ENCODE data around the gene STARD5.
A peak's percentile ranks its signal among the peaks of the same experiment; 100 is the strongest.

Gene STARD5

DNA sequence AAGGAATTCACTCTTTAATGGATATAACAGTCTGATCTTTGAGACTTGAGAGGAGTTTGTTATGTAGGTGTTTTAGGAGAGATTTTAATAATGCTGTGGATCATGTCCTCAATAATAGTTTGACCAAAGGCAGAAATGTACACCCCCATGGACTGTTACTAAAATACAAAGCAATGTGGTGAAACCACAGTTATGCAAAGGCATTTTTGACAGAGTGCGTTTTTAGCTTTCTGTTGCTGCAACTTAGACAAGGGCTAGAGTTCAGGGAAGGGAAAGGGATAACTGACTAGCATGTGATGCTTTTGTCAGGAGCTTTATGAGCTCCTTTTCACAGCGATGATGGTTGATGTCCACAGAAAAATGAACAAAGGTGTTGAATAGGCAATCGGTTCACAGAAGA lies 3.6 kb upstream of the STARD5 start:
- Histone ChIP-seq H4K20me1 (ENCODE audit: insufficient read depth, low read length, poor library complexity, severe bottlenecking) (no peaks in the 10 kb centered on the region), H2AFZ (ENCODE audit: low read length) (no peak overlapping the region), H3K9ac (ENCODE audit: low read depth, low read length, poor library complexity, severe bottlenecking) (no peak overlapping the region), H3K79me2 (ENCODE audit: insufficient read depth, low read length) (peaks cover 5% of the 10 kb centered on the region; the same call in 1 of the 2 replicates), H3F3A (ENCODE audit: low read depth) (no peaks in the 10 kb centered on the region), H3K4me2 (ENCODE audit: low read depth, low read length, poor library complexity, severe bottlenecking) (no peak overlapping the region), H3K4me1 (ENCODE audit: insufficient read depth, low read length, poor library complexity, severe bottlenecking) (peaks cover 11% of the 10 kb centered on the region), H3K4me3 (ENCODE audit: low read length, poor library complexity, severe bottlenecking) (no peak overlapping the region), H3K36me3 (ENCODE audit: insufficient read depth, low read length) (no peaks in the 10 kb centered on the region), H3K9me3 (ENCODE audit: insufficient read depth, low read depth, low read length) (no peaks in the 10 kb centered on the region), H3K9me2 (replicated peaks; ENCODE audit: low read depth, low read length) (no peaks in the 10 kb centered on the region), H3K27me3 (ENCODE audit: insufficient read depth, low read length, poor library complexity, severe bottlenecking) (no peaks in the 10 kb centered on the region)
- TF ChIP-seq, protein P1, sequence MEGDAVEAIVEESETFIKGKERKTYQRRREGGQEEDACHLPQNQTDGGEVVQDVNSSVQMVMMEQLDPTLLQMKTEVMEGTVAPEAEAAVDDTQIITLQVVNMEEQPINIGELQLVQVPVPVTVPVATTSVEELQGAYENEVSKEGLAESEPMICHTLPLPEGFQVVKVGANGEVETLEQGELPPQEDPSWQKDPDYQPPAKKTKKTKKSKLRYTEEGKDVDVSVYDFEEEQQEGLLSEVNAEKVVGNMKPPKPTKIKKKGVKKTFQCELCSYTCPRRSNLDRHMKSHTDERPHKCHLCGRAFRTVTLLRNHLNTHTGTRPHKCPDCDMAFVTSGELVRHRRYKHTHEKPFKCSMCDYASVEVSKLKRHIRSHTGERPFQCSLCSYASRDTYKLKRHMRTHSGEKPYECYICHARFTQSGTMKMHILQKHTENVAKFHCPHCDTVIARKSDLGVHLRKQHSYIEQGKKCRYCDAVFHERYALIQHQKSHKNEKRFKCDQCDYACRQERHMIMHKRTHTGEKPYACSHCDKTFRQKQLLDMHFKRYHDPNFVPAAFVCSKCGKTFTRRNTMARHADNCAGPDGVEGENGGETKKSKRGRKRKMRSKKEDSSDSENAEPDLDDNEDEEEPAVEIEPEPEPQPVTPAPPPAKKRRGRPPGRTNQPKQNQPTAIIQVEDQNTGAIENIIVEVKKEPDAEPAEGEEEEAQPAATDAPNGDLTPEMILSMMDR (conservative IDR thresholded peaks at IDR 0.05; ENCODE audit: low read length), result no peak
- TF ChIP-seq EZH2phosphoT487 (IDR thresholded peaks at IDR 0.05; ENCODE audit: borderline replicate concordance), result no peak

DNA sequence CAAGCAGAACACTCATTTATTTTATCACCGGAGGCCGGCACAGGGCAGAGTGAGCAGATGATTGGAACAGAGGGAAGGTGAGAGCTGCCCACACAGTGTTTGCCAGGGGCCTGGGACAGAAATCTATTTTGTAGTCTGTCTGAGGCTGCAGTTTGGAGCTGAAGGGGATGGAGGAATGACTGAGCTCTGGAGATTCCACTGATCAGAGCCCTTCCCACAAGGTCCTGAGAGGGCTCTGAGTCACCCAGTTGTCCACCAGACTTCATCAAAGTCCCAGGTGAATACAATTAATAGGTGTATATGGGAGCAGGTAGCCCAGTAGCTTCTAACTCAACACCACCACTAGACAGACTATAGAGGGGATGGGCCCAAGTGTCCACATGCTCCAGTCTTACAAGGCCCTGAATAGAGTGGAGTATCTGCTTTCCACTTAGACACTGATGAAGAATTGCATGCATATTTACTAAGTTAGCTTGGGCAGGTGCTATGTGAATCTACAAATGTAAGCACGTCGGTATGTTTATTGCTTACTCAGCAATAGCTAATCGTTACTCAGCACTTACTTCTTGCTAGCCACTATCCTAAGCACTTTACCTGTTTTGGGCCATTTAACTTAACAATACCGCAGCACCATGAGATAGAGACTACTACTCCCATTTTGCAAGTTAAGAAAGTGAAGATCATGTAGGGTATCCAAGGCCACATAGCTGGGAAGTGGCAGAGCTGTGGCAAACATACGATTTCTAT lies 2.7 kb upstream of the STARD5 start:
- no peaks in the 10 kb centered on the region for H3K27me3 ChIP-seq (ENCODE audit: insufficient read depth, low read length, poor library complexity, severe bottlenecking)
- TF ChIP-seq EZH2phosphoT487 (IDR thresholded peaks at IDR 0.05; ENCODE audit: borderline replicate concordance), result no peak
- H3K4me2 ChIP-seq (ENCODE audit: low read depth, low read length, poor library complexity, severe bottlenecking), result no peak overlapping the region
- no peaks in the 10 kb centered on the region for H3K9me3 ChIP-seq (ENCODE audit: insufficient read depth, low read depth, low read length)
- H3K4me3 ChIP-seq (ENCODE audit: low read length, poor library complexity, severe bottlenecking), result no peak overlapping the region
- H3K9me2 ChIP-seq (replicated peaks; ENCODE audit: low read depth, low read length), result no peaks in the 10 kb centered on the region
- H3K9ac ChIP-seq (ENCODE audit: low read depth, low read length, poor library complexity, severe bottlenecking), result no peak overlapping the region
- no peaks in the 10 kb centered on the region for H4K20me1 ChIP-seq (ENCODE audit: insufficient read depth, low read length, poor library complexity, severe bottlenecking)
- H3F3A ChIP-seq (ENCODE audit: low read depth), result no peaks in the 10 kb centered on the region
- no peaks in the 10 kb centered on the region for H3K36me3 ChIP-seq (ENCODE audit: insufficient read depth, low read length)
- no peak overlapping the region for H2AFZ ChIP-seq (ENCODE audit: low read length)
- H3K79me2 ChIP-seq (ENCODE audit: insufficient read depth, low read length), result peaks cover 5% of the 10 kb centered on the region; the same call in 1 of the 2 replicates
- H3K4me1 ChIP-seq (ENCODE audit: insufficient read depth, low read length, poor library complexity, severe bottlenecking), result peaks cover 11% of the 10 kb centered on the region

DNA sequence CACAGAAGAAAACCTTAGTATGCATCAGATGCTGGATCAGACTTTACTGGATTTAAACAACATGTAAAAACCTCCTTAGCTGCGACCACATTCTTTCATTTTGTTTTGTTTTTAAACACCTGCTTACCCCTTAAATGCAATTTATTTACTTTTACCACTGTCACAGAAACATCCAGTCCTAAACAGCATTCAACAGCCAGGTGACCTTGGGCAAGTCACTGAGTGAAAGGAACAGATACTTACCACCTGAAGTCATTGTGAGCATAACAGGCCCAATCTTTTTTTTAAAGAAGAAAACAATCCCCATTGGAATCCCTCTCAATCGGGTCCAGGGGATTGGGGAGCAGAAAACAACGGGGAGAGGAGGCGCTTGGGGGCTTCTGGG lies 390 bp downstream of the STARD5 start:
- H3K79me2 ChIP-seq (ENCODE audit: insufficient read depth, low read length), result peaks cover 5% of the 10 kb centered on the region; the same call in 1 of the 2 replicates
- peak overlapping the region; percentile 88 for H3K4me3 ChIP-seq (ENCODE audit: low read length, poor library complexity, severe bottlenecking)
- H3F3A ChIP-seq (ENCODE audit: low read depth), result no peaks in the 10 kb centered on the region
- H3K9ac ChIP-seq (ENCODE audit: low read depth, low read length, poor library complexity, severe bottlenecking), result peak overlapping the region; percentile 78
- H3K4me2 ChIP-seq (ENCODE audit: low read depth, low read length, poor library complexity, severe bottlenecking), result peak overlapping the region; percentile 89
- H3K9me3 ChIP-seq (ENCODE audit: insufficient read depth, low read depth, low read length), result no peaks in the 10 kb centered on the region
- TF ChIP-seq, protein P1 (conservative IDR thresholded peaks at IDR 0.05; ENCODE audit: low read length), result no peak
- TF ChIP-seq EZH2phosphoT487 (IDR thresholded peaks at IDR 0.05; ENCODE audit: borderline replicate concordance), result no peak
- H3K36me3 ChIP-seq (ENCODE audit: insufficient read depth, low read length), result no peaks in the 10 kb centered on the region
- H2AFZ ChIP-seq (ENCODE audit: low read length), result peak overlapping the region; percentile 74; the same call in 1 of the 2 replicates
- no peaks in the 10 kb centered on the region for H4K20me1 ChIP-seq (ENCODE audit: insufficient read depth, low read length, poor library complexity, severe bottlenecking)
- H3K27me3 ChIP-seq (ENCODE audit: insufficient read depth, low read length, poor library complexity, severe bottlenecking), result no peaks in the 10 kb centered on the region
- no peaks in the 10 kb centered on the region for H3K9me2 ChIP-seq (replicated peaks; ENCODE audit: low read depth, low read length)
- peaks cover 11% of the 10 kb centered on the region for H3K4me1 ChIP-seq (ENCODE audit: insufficient read depth, low read length, poor library complexity, severe bottlenecking)
